Neural crest cell (in vitro differentiated cells): ENCODE data around the gene NTN4. TPM values are rescaled to one million over a fixed set of nuclear protein-coding genes. Genes with fewer than 3 reads are reported as not detected.

Experiments used
- DNase-seq: peaks from one replicate; pipeline ENCODE4 v3.0.0; 2021; ENCODE audit warnings: low read depth, mixed read lengths, low spot score
- H3K27ac Mint-ChIP-seq: one replicate; pipeline ENCODE4 v1.8.0; 2021; ENCODE audit warnings: mild to moderate bottlenecking, mixed read lengths; ENCODE audit not compliant: unreplicated experiment
- H3K27me3 Mint-ChIP-seq: 2 replicates; pipeline ENCODE4 v1.8.0; 2021; ENCODE audit warnings: low read depth, mild to moderate bottlenecking, mixed read lengths
- H3K36me3 Mint-ChIP-seq: 2 replicates; pipeline ENCODE4 v1.8.0; 2021; ENCODE audit warnings: low read depth, mild to moderate bottlenecking, mixed read lengths
- H3K4me1 Mint-ChIP-seq: 2 replicates; pipeline ENCODE4 v1.8.0; 2021; ENCODE audit warnings: mixed read lengths
- H3K4me3 Mint-ChIP-seq: one replicate; pipeline ENCODE4 v1.8.0; 2021; ENCODE audit warnings: mild to moderate bottlenecking, mixed read lengths
- H3K9me3 Mint-ChIP-seq: 2 replicates; pipeline ENCODE4 v1.8.0; 2021; ENCODE audit warnings: mixed read lengths
- total RNA-seq: library from RNA; stranded (reverse); gene quantifications from 2 replicates; pipeline ENCODE4 v1.2.1, GENCODE V29; 2021
- TF ChIP-seq, protein P1 (sequence below): fragments of 200-600 bp; sonication (generic); conservative IDR thresholded peaks from 2 replicates; pipeline ENCODE4 v1.5.0; 2021; ENCODE audit warnings: antibody characterized with exemption, mild to moderate bottlenecking

The NTN4 gene
- total RNA-seq, 1 donor from 2014 or later: 6.0 TPM

- DNase-seq: no peak
- no peak overlapping the region for H3K27ac Mint-ChIP-seq
- H3K4me1 Mint-ChIP-seq: no peaks in the 10 kb centered on the region
- H3K36me3 Mint-ChIP-seq: no peaks in the 10 kb centered on the region
- TF ChIP-seq, protein P1, sequence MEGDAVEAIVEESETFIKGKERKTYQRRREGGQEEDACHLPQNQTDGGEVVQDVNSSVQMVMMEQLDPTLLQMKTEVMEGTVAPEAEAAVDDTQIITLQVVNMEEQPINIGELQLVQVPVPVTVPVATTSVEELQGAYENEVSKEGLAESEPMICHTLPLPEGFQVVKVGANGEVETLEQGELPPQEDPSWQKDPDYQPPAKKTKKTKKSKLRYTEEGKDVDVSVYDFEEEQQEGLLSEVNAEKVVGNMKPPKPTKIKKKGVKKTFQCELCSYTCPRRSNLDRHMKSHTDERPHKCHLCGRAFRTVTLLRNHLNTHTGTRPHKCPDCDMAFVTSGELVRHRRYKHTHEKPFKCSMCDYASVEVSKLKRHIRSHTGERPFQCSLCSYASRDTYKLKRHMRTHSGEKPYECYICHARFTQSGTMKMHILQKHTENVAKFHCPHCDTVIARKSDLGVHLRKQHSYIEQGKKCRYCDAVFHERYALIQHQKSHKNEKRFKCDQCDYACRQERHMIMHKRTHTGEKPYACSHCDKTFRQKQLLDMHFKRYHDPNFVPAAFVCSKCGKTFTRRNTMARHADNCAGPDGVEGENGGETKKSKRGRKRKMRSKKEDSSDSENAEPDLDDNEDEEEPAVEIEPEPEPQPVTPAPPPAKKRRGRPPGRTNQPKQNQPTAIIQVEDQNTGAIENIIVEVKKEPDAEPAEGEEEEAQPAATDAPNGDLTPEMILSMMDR: no peak
- H3K9me3 Mint-ChIP-seq: no peaks in the 10 kb centered on the region
- peaks cover under 1% of the 10 kb centered on the region for H3K27me3 Mint-ChIP-seq
- H3K4me3 Mint-ChIP-seq: no peak overlapping the region
These were observed 78.3 kb downstream of the NTN4 start for GRCh38 chr12:95712269-95712668.

DNA sequence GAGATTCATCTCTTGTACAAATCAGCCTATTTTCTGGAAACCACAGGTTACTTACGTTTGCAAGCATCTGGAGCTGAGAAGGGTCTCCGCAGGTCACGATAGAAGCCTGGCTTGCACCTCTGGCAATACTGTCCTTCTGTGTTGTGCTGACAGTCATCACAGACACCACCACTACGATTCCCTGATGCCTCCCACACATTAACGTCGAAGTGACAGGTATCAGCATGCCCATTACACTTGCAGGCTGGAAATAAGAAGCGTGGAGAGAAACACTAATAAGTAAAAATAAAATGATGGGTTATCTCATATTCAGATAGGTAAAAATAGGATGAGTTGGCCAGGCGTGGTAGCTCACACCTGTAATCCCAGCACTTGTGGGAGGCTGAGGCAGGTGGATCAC lies 80.2 kb downstream of the NTN4 start:
- Mint-ChIP-seq H3K27me3 (peaks cover 5% of the 10 kb centered on the region), H3K4me1 (no peaks in the 10 kb centered on the region), H3K9me3 (no peaks in the 10 kb centered on the region), H3K27ac (no peak overlapping the region), H3K36me3 (no peaks in the 10 kb centered on the region), H3K4me3 (no peak overlapping the region)
- TF ChIP-seq, protein P1: no peak
- no peak for DNase-seq

GRCh38 chr12:95709152-95709551 lies 81.4 kb downstream of the NTN4 start:
- Mint-ChIP-seq H3K27ac (no peak overlapping the region), H3K36me3 (no peaks in the 10 kb centered on the region), H3K4me3 (no peak overlapping the region), H3K9me3 (no peaks in the 10 kb centered on the region), H3K4me1 (no peaks in the 10 kb centered on the region), H3K27me3 (peaks cover 6% of the 10 kb centered on the region)
- TF ChIP-seq, protein P1: no peak
- no peak for DNase-seq

GRCh38 chr12:95705143-95705542 lies 85.4 kb downstream of the NTN4 start:
- H3K4me1 Mint-ChIP-seq: no peaks in the 10 kb centered on the region
- H3K4me3 Mint-ChIP-seq: no peak overlapping the region
- H3K36me3 Mint-ChIP-seq: no peaks in the 10 kb centered on the region
- H3K27ac Mint-ChIP-seq: no peak overlapping the region
- peaks cover 6% of the 10 kb centered on the region for H3K27me3 Mint-ChIP-seq
- TF ChIP-seq, protein P1: no peak
- H3K9me3 Mint-ChIP-seq: no peaks in the 10 kb centered on the region
- no peak for DNase-seq

DNA sequence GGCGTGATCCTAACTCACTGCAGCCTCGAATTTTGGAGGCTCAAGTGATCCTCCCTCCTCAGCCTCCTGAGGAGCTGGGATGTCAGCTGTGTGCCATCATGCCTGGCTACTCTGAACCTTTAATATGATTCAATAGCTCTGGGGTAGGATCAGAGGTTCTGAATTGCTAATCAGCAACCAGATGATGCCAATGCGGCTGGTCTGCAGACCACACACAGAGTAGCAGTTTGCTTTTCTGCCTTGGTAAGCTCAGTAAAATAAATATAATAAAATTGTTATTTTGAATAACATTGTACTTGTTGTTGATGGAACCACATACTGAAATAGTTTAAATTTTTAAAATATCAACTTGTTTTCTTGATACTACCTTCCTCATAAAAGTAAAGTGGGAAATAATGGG lies 86.6 kb downstream of the NTN4 start:
- Mint-ChIP-seq H3K27me3 (peaks cover 6% of the 10 kb centered on the region), H3K27ac (no peak overlapping the region), H3K4me1 (no peaks in the 10 kb centered on the region), H3K36me3 (no peaks in the 10 kb centered on the region), H3K4me3 (no peak overlapping the region), H3K9me3 (no peaks in the 10 kb centered on the region)
- TF ChIP-seq, protein P1: no peak
- no peak for DNase-seq
